Lower leg skin (tissue), 3 donors: ENCODE measurements around the gene DDI1.

Source experiments
- CTCF ChIP-seq, 3 donors: fragments of 450-650 bp; IDR thresholded peaks; one replicate each; pipeline ENCODE4 v1.5.1; 2016; ENCODE audit warnings: antibody characterized with exemption in 3 of 3, mild to moderate bottlenecking in 3 of 3, moderate library complexity in 2 of 3
- POLR2A ChIP-seq, 2 donors: fragments of 450-650 bp; IDR thresholded peaks; one replicate each; pipeline ENCODE4 v1.6.1; 2016 to 2017; ENCODE audit warnings: antibody characterized with exemption in 2 of 2, mild to moderate bottlenecking in 1 of 2, moderate library complexity in 1 of 2

- TF ChIP-seq CTCF (IDR thresholded peaks at IDR 0.05) (no peak), POLR2A (IDR thresholded peaks at IDR 0.05) (no peak)
Observed at GRCh38 chr11:104041792-104042191, 5.4 kb downstream of the DDI1 start.
